Esophagus squamous epithelium (tissue), 4 donors: ENCODE results near the gene OPCML.

Experiments
- CTCF ChIP-seq, 6 experiments: fragments of 450-650 bp in 4 of 6; fragments of 200-600 bp in 2 of 6; sonication (generic) in 2 of 6; IDR thresholded peaks; one replicate each; pipeline ENCODE4 v1.5.1; 2016 to 2019; ENCODE audit warnings: antibody characterized with exemption in 6 of 6, mild to moderate bottlenecking in 4 of 6, moderate library complexity in 4 of 6
- POLR2A ChIP-seq, 4 donors: fragments of 450-650 bp; IDR thresholded peaks; one replicate each; pipeline ENCODE4 v1.6.1; 2017; ENCODE audit warnings: antibody characterized with exemption in 4 of 4, mild to moderate bottlenecking in 4 of 4, moderate library complexity in 3 of 4

GRCh38 chr11:132576706-132577105 is 955.6 kb downstream of the OPCML start:
- no peak for TF ChIP-seq CTCF (IDR thresholded peaks at IDR 0.05)
- TF ChIP-seq POLR2A (IDR thresholded peaks at IDR 0.05) = no peak
